Embryonic facial prominence (tissue), 1 donor: ENCODE results near the gene HSFY1.
"Not testable (repeated sequence)": the region's sequence is repeated elsewhere in the genome, so short reads cannot be mapped to it uniquely, and the experiment has no call there.

Source experiments
- DNase-seq: peaks from one replicate; pipeline ENCODE4 v3.0.0-alpha.2; 2016; ENCODE audit errors: extremely low spot score

The HSFY1 gene, protein sequence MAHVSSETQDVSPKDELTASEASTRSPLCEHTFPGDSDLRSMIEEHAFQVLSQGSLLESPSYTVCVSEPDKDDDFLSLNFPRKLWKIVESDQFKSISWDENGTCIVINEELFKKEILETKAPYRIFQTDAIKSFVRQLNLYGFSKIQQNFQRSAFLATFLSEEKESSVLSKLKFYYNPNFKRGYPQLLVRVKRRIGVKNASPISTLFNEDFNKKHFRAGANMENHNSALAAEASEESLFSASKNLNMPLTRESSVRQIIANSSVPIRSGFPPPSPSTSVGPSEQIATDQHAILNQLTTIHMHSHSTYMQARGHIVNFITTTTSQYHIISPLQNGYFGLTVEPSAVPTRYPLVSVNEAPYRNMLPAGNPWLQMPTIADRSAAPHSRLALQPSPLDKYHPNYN

GRCh38 chrY:18546420-18546819 is at the start of gene HSFY1:
Gene HSFY1 (plus strand): TSS chrY:18546720. CDS start chrY:18546788, 68 bp downstream.
- not testable (repeated sequence) for DNase-seq

GRCh38 chrY:18504266-18504665 is 42.3 kb upstream of the HSFY1 start:
- DNase-seq = not testable (repeated sequence)

- not testable (repeated sequence) for DNase-seq
Observed at GRCh38 chrY:18530995-18531655, 15.4 kb upstream of the HSFY1 start.

GRCh38 chrY:18538952-18539351 is 7.6 kb upstream of the HSFY1 start:
- DNase-seq = not testable (repeated sequence)

GRCh38 chrY:18553132-18553531 is 6.6 kb downstream of the HSFY1 start:
- DNase-seq = not testable (repeated sequence)

GRCh38 chrY:18565915-18566314 is 19.4 kb downstream of the HSFY1 start:
- not testable (repeated sequence) for DNase-seq
